GM19438 (cell line): ENCODE measurements around the gene PYGL.
A peak's percentile ranks its signal among the peaks of the same experiment; 100 is the strongest.

Source experiments
- ATAC-seq: cut with Tn5 transposase; IDR thresholded peaks from one replicate; pipeline ENCODE4 v1.9.1; 2021; ENCODE audit warnings: low read depth; ENCODE audit not compliant: unreplicated experiment

PYGL gene

GRCh38 chr14:50882932-50883826 lies 61.1 kb downstream of the PYGL start:
- ATAC-seq, result no peak

- ATAC-seq, result peak; percentile 94
These were observed 68.8 kb downstream of the PYGL start for GRCh38 chr14:50875359-50876070.

- no peak for ATAC-seq
These were observed 69.5 kb downstream of the PYGL start for GRCh38 chr14:50874757-50875156.

GRCh38 chr14:50871914-50872732 lies 72.2 kb downstream of the PYGL start, which contains the start of gene ABHD12B:
Gene ABHD12B, plus strand, starts transcription at chr14:50872053. Its CDS starts 122 bp downstream, at chr14:50872175.
- no peak for ATAC-seq

- no peak for ATAC-seq
These were observed 73.1 kb downstream of the PYGL start for GRCh38 chr14:50871228-50871627.

- ATAC-seq, result no peak
These were observed 78.7 kb downstream of the PYGL start for GRCh38 chr14:50865391-50866076.

GRCh38 chr14:50864946-50865345 lies 79.3 kb downstream of the PYGL start:
- no peak for ATAC-seq

GRCh38 chr14:50864237-50864636 lies 80.0 kb downstream of the PYGL start:
- ATAC-seq, result no peak

- ATAC-seq, result no peak
These were observed 82.2 kb downstream of the PYGL start for GRCh38 chr14:50862036-50862570.

GRCh38 chr14:50860478-50861086 lies 83.7 kb downstream of the PYGL start:
- no peak for ATAC-seq

- ATAC-seq, result peak; percentile 24
These were observed 85.0 kb downstream of the PYGL start for GRCh38 chr14:50859296-50859624.

- no peak for ATAC-seq
These were observed 87.6 kb downstream of the PYGL start for GRCh38 chr14:50856660-50857059.

GRCh38 chr14:50855558-50855957 lies 88.7 kb downstream of the PYGL start:
- no peak for ATAC-seq
